ENCODE results near the gene FCHO2. TPM values are rescaled to one million over a fixed set of nuclear protein-coding genes. Genes with fewer than 3 reads are reported as not detected.

The FCHO2 gene
- total RNA-seq, 2 donors from 2014 or later, result 16.8 to 18.5 TPM

DNA sequence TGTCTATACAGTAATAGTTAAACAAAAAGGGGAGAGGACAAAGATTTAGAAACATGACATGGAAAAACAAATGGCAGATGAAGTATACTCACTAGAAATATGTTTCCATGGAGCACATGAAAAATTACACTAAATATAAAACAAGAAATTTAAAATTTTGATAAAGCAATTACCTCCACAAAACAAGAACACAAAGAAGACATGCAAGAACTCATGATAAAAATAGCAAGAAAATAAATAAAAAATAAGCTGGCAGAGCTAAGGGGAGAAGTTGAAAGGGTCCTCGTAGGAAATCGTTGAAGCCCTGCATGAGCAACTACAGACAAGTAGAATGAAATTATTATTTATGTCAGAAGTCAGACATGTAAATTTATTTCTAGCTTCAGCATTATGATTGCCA, 141.9 kb downstream of the FCHO2 start:
- Histone ChIP-seq H3K4me1 (ENCODE audit: control insufficient read depth, insufficient read depth, low read length) (no peaks in the 10 kb centered on the region), H3K27ac (ENCODE audit: low read depth, low read length) (no peak overlapping the region), H3K9ac (ENCODE audit: extremely low read depth, low read length, poor library complexity, severe bottlenecking) (no peak overlapping the region), H3K27me3 (ENCODE audit: control insufficient read depth, insufficient read depth, low read length, poor library complexity, severe bottlenecking) (no peaks in the 10 kb centered on the region), H3K4me3 (ENCODE audit: low read length) (no peak overlapping the region), H3K36me3 (ENCODE audit: control insufficient read depth, insufficient read depth, low read length) (no peaks in the 10 kb centered on the region), H3K9me3 (ENCODE audit: control insufficient read depth, low read length) (peaks cover 15% of the 10 kb centered on the region)
- TF ChIP-seq CTCF (conservative IDR thresholded peaks at IDR 0.05), result no peak
- no peak overlapping the region for H3K4me3 Mint-ChIP-seq
- DNase-seq, result no peak
- whole genome bisulfite sequencing, 2 experiments (ENCODE audit: insufficient coverage in 1 of 2, insufficient read length in 1 of 2), result 84 to 93% methylated on average over 2 of the region's 2 CpGs
- H3K36me3 Mint-ChIP-seq (ENCODE audit: low read depth), result no peaks in the 10 kb centered on the region
- H3K4me1 Mint-ChIP-seq, result no peaks in the 10 kb centered on the region
- no peaks in the 10 kb centered on the region for H3K27me3 Mint-ChIP-seq (ENCODE audit: insufficient read depth)
- H3K9me3 Mint-ChIP-seq, result peaks cover 20% of the 10 kb centered on the region
- no peak overlapping the region for H3K27ac Mint-ChIP-seq

GRCh38 chr5:73100109-73100508, 144.3 kb downstream of the FCHO2 start:
- no peak overlapping the region for H3K27ac Mint-ChIP-seq
- Histone ChIP-seq H3K4me1 (ENCODE audit: control insufficient read depth, insufficient read depth, low read length) (no peaks in the 10 kb centered on the region), H3K4me3 (ENCODE audit: low read length) (no peak overlapping the region), H3K27me3 (ENCODE audit: control insufficient read depth, insufficient read depth, low read length, poor library complexity, severe bottlenecking) (no peaks in the 10 kb centered on the region), H3K9ac (ENCODE audit: extremely low read depth, low read length, poor library complexity, severe bottlenecking) (no peak overlapping the region), H3K9me3 (ENCODE audit: control insufficient read depth, low read length) (peaks cover 15% of the 10 kb centered on the region), H3K36me3 (ENCODE audit: control insufficient read depth, insufficient read depth, low read length) (no peaks in the 10 kb centered on the region), H3K27ac (ENCODE audit: low read depth, low read length) (no peak overlapping the region)
- TF ChIP-seq CTCF (conservative IDR thresholded peaks at IDR 0.05), result no peak
- peaks cover 20% of the 10 kb centered on the region for H3K9me3 Mint-ChIP-seq
- H3K27me3 Mint-ChIP-seq (ENCODE audit: insufficient read depth), result no peaks in the 10 kb centered on the region
- DNase-seq, result no peak
- no peaks in the 10 kb centered on the region for H3K36me3 Mint-ChIP-seq (ENCODE audit: low read depth)
- 95 to 97% methylated on average over 3 to 4 of the region's 4 CpGs for WGBS, 2 experiments (ENCODE audit: insufficient coverage in 1 of 2, insufficient read length in 1 of 2)
- no peaks in the 10 kb centered on the region for H3K4me1 Mint-ChIP-seq
- H3K4me3 Mint-ChIP-seq, result no peak overlapping the region

GRCh38 chr5:73103870-73104299, 148.0 kb downstream of the FCHO2 start:
- no peak overlapping the region for H3K27ac Mint-ChIP-seq
- no peak overlapping the region for H3K9ac ChIP-seq (ENCODE audit: extremely low read depth, low read length, poor library complexity, severe bottlenecking)
- H3K4me3 Mint-ChIP-seq, result no peak overlapping the region
- peaks cover 5% of the 10 kb centered on the region for H3K9me3 Mint-ChIP-seq
- no peaks in the 10 kb centered on the region for H3K27me3 ChIP-seq (ENCODE audit: control insufficient read depth, insufficient read depth, low read length, poor library complexity, severe bottlenecking)
- H3K36me3 ChIP-seq (ENCODE audit: control insufficient read depth, insufficient read depth, low read length), result no peaks in the 10 kb centered on the region
- H3K4me3 ChIP-seq (ENCODE audit: low read length), result no peak overlapping the region
- no peak for TF ChIP-seq CTCF (conservative IDR thresholded peaks at IDR 0.05)
- no peaks in the 10 kb centered on the region for H3K27me3 Mint-ChIP-seq (ENCODE audit: insufficient read depth)
- no peaks in the 10 kb centered on the region for H3K4me1 ChIP-seq (ENCODE audit: control insufficient read depth, insufficient read depth, low read length)
- H3K27ac ChIP-seq (ENCODE audit: low read depth, low read length), result no peak overlapping the region
- no peaks in the 10 kb centered on the region for H3K4me1 Mint-ChIP-seq
- no peak for DNase-seq
- 90 to 100% methylated on average over 1 to 4 of the region's 4 CpGs for WGBS, 2 experiments (ENCODE audit: insufficient coverage in 1 of 2, insufficient read length in 1 of 2)
- H3K9me3 ChIP-seq (ENCODE audit: control insufficient read depth, low read length), result peaks cover 5% of the 10 kb centered on the region
- H3K36me3 Mint-ChIP-seq (ENCODE audit: low read depth), result no peaks in the 10 kb centered on the region
